Smooth muscle cell of the brain vasculature (primary cell): ENCODE results near the gene GALNT17.

Source experiments
- DNase-seq: peaks from one replicate; pipeline ENCODE4 v3.0.0-alpha.2; 2012; ENCODE audit warnings: low read depth, low spot score

The GALNT17 gene

GRCh38 chr7:71389976-71390375 lies 258.0 kb downstream of the GALNT17 start:
- no peak for DNase-seq

GRCh38 chr7:71393661-71394060 lies 261.7 kb downstream of the GALNT17 start:
- no peak for DNase-seq

- no peak for DNase-seq
Observed at GRCh38 chr7:71402684-71403083, 270.7 kb downstream of the GALNT17 start.

- DNase-seq: no peak
Observed at GRCh38 chr7:71403202-71403946, 271.4 kb downstream of the GALNT17 start.

GRCh38 chr7:71404726-71405345 lies 272.9 kb downstream of the GALNT17 start:
- DNase-seq: no peak

GRCh38 chr7:71408271-71408670 lies 276.3 kb downstream of the GALNT17 start:
- DNase-seq: no peak

- no peak for DNase-seq
Observed at GRCh38 chr7:71409550-71410157, 277.7 kb downstream of the GALNT17 start.

- DNase-seq: no peak
Observed at GRCh38 chr7:71411475-71411874, 279.5 kb downstream of the GALNT17 start.

GRCh38 chr7:71414490-71414889 lies 282.5 kb downstream of the GALNT17 start:
- no peak for DNase-seq

- DNase-seq: no peak
Observed at GRCh38 chr7:71419546-71420337, 287.8 kb downstream of the GALNT17 start.

GRCh38 chr7:71422104-71422503 lies 290.2 kb downstream of the GALNT17 start:
- DNase-seq: no peak

GRCh38 chr7:71424166-71425035 lies 292.5 kb downstream of the GALNT17 start:
- no peak for DNase-seq

GRCh38 chr7:71429083-71429482 lies 297.1 kb downstream of the GALNT17 start:
- DNase-seq: no peak

- DNase-seq: no peak
Observed at GRCh38 chr7:71430246-71430645, 298.3 kb downstream of the GALNT17 start.

GRCh38 chr7:71439321-71439720 lies 307.4 kb downstream of the GALNT17 start:
- no peak for DNase-seq

- DNase-seq: no peak
Observed at GRCh38 chr7:71442492-71443190, 310.7 kb downstream of the GALNT17 start.

- DNase-seq: no peak
Observed at GRCh38 chr7:71443191-71443530, 311.2 kb downstream of the GALNT17 start.

- DNase-seq: no peak
Observed at GRCh38 chr7:71444130-71444529, 312.2 kb downstream of the GALNT17 start.

- no peak for DNase-seq
Observed at GRCh38 chr7:71453630-71454029, 321.7 kb downstream of the GALNT17 start.

GRCh38 chr7:71454981-71455380 lies 323.0 kb downstream of the GALNT17 start:
- DNase-seq: no peak

GRCh38 chr7:71457021-71457420 lies 325.1 kb downstream of the GALNT17 start:
- DNase-seq: no peak
